Tibial nerve (tissue), 3 donors: Measurements from ENCODE around the gene PIK3CD.

Experiments used
- EP300 ChIP-seq, 2 donors: sonication (generic); formaldehyde crosslinking; IDR thresholded peaks; one replicate each; pipeline ENCODE4 v1.6.1; 2017; ENCODE audit warnings: antibody characterized with exemption in 2 of 2, mild to moderate bottlenecking in 1 of 2
- POLR2A ChIP-seq, 2 donors: fragments of 450-650 bp; IDR thresholded peaks; one replicate each; pipeline ENCODE4 v1.6.1; 2017; ENCODE audit warnings: antibody characterized with exemption in 2 of 2, mild to moderate bottlenecking in 2 of 2, moderate library complexity in 2 of 2

GRCh38 chr1:9672444-9672843, 20.9 kb downstream of the PIK3CD start:
- no peak for TF ChIP-seq POLR2A (IDR thresholded peaks at IDR 0.05)
- TF ChIP-seq EP300 (IDR thresholded peaks at IDR 0.05), result no peak
